DMS53 treated with DMSO at 0.1 percent for 48 hours (cell line): Measurements from ENCODE around the gene ANK2.

Experiments used
- DNase-seq: peaks from one replicate; lab custom pipeline; 2025; ENCODE audit not compliant: unreplicated experiment; lab: John Stamatoyannopoulos, UW

The ANK2 gene

DNA sequence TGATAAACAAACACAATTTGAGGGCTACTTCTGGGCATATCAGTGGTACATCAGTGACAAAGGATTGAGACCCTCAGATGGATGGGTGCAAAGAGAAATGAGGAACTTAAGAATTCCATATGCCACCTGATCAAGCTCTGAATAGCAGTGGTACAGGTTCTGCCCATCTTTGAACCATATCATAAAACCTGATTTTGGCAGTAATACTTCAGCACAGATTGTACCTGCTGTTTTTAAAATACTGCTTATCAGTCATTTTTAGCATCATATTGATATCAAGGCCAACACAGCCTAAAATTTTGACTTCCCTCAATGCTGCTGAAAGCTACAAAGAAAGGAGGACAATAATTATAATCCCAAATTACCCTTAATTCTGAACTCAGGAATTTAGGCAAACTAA, 41.5 kb downstream of the ANK2 start:
- DNase-seq = no peak

DNA sequence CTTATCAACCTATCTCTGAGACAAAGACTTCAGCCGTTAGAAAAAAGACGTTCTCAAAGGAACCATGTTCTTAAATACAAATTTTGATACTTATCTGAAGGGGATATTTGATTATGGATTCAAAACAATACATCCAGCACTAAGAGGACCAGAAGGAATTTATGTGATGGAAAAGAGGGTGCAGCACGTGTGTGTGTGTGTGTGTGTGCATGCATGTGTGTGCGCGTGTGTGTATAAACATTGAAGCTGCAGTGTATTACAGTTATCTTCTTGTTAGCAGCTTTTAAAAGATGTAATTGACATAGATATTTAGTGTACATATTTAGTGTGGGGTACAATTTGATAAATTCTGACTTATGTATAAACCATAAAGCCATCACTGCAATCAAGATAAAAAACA, 44.9 kb downstream of the ANK2 start:
- DNase-seq = no peak

GRCh38 chr4:113094802-113095201, 45.3 kb downstream of the ANK2 start:
- no peak for DNase-seq

GRCh38 chr4:113101669-113102068, 52.2 kb downstream of the ANK2 start:
- DNase-seq = no peak

- no peak for DNase-seq
Observed at GRCh38 chr4:113103556-113103955, 54.1 kb downstream of the ANK2 start.

- peak; percentile 33 for DNase-seq
Observed at GRCh38 chr4:113106108-113106507, 56.7 kb downstream of the ANK2 start.

- no peak for DNase-seq
Observed at GRCh38 chr4:113109106-113109718, 59.8 kb downstream of the ANK2 start.

- no peak for DNase-seq
Observed at GRCh38 chr4:113112338-113112978, 63.0 kb downstream of the ANK2 start.

DNA sequence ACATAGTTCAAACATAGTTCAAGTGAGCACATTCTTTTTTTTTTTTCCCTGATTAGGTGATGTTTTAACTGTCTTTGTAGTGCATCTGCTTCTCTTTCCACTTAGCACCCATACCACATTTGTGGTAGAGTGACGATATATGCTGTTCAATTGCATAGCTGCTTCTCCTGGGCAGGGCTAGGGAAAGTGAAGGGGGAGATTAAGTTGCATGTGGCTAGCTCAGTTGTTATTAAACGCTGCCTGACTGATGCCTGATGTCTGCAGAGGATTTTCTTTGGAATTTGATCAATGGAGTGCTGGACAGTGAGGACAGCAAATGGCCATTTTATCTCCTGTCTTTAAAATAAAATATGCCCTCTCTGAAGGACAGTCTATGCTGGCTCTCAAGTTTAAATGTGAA, 63.7 kb downstream of the ANK2 start:
- DNase-seq = no peak

GRCh38 chr4:113114884-113115283, 65.4 kb downstream of the ANK2 start:
- no peak for DNase-seq

- no peak for DNase-seq
Observed at GRCh38 chr4:113116414-113117357, 67.2 kb downstream of the ANK2 start.

- DNase-seq = no peak
Observed at GRCh38 chr4:113117358-113117702, 67.9 kb downstream of the ANK2 start.

DNA sequence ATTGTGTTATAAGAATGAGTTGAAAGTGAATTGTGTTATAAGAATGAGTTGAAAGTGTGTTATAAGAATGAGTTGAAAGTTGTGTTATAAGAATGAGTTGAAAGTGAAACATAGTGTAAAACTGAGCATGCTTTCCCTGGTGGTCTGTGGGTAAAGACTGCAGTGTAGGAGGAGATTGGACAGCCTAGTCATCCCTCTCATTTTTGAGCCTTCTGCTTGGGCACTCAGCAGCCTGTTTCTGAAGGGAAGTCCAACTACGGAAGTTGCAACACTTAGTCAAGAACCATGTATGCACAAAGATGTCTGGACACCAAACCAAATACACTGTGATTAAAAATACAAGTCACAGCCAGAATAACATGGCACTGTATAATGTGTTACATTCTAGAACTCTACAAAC, 72.6 kb downstream of the ANK2 start:
- no peak for DNase-seq

- no peak for DNase-seq
Observed at GRCh38 chr4:113125418-113125817, 76.0 kb downstream of the ANK2 start.

DNA sequence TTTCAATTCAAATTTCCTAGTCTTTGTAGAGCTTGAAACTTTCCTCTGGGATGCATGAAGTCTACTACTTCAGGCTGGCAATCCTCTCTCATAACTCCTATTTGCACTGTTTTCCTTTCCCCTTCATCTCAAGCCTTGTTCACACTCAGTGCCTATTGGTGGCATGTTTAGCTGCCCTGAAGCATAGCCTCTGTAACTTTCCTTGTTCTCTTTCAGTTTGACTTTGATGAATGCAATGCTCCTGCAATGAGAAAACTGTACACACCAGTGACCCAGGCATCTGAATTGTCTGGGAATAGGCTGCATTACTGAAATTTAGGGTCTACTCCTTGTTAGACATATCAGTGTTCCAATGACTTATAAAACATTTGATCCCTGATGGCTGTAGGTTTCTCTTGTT, 81.7 kb downstream of the ANK2 start:
- no peak for DNase-seq

GRCh38 chr4:113131621-113132020, 82.2 kb downstream of the ANK2 start:
- DNase-seq = no peak

DNA sequence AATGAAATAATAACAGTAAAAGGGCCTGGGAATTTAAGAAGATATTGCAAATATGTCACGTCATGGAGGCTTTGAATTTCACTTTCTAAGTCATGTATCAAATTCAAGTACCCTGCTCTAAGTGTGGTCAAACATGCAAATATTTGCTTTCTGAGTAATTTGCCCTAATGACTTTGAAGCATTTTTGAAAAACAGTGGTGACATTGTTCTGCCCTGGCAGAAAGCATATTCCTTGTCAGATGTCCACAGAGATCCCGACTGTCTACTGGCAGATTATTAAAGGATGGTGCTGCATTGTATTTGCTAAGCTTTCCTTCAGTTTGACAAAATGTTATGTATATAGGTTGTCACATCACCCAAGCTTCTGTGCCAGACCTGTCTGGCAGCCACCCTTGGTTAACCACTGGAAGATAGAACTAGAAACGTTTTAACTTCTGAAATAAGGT, 92.5 kb downstream of the ANK2 start:
- DNase-seq = peak; percentile 93

- no peak for DNase-seq
Observed at GRCh38 chr4:113142351-113142750, 92.9 kb downstream of the ANK2 start.

DNA sequence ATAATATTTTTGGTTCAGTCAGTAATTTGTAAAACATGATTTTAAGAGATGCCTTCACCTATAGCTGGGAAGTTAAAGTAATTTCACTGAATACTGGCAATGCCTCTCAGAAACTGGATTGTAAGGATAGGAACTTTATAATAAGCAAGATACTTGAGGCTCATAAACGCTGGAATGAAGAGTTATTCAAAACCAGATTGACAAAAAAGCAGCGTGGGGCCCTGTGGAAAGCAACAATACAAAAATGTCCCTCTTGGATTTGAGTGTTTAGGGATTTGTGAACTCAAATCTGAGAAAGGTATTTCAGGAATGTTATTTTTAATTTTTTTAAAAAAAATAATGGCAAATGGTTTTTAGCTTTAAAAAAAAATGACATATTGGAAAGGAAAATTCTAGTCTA, 94.6 kb downstream of the ANK2 start:
- DNase-seq = no peak

- no peak for DNase-seq
Observed at GRCh38 chr4:113145147-113145518, 95.7 kb downstream of the ANK2 start.

- DNase-seq = peak; percentile 47
Observed at GRCh38 chr4:113145519-113146291, 96.3 kb downstream of the ANK2 start.
